GM12878 (cell line): ENCODE measurements around the gene GAREM1. TPM values are rescaled to one million over a fixed set of nuclear protein-coding genes. Genes with fewer than 3 reads are reported as not detected.

ENCODE experiments used
- ATAC-seq: fragments of 200-7000 bp; cut with Tn5 transposase; 3 replicates; pipeline ENCODE4 v1.9.1; 2020; ENCODE audit warnings: mild to moderate bottlenecking, moderate library complexity
- BruUV-seq: library from RNA; stranded (reverse); fragments of 400-500 nt; replicated peaks from 2 replicates; lab custom pipeline; 2021; lab: Mats Ljungman, UMichigan
- CTCF ChIA-PET: fragments of 300-600 bp; sonication (Branson Sonifier 250); formaldehyde crosslinking; extraction: SDS; loops from one replicate; lab custom pipeline; 2021; ENCODE audit warnings: inconsistent platforms; lab: Yijun Ruan, JAX
- POLR2A ChIA-PET: fragments of 350-600 bp; formaldehyde crosslinking; extraction: SDS; loops from one replicate; lab custom pipeline; 2021; ENCODE audit warnings: inconsistent platforms; lab: Charles Lee
- RAD21 ChIA-PET: fragments of 300-600 bp; sonication (Branson Sonifier 250); formaldehyde crosslinking; loops from one replicate; lab custom pipeline; 2023; ENCODE audit warnings: antibody characterized with exemption; ENCODE audit not compliant: unreplicated experiment; lab: Charles Lee
- SMC1A ChIA-PET: fragments of 300-600 bp; sonication (Branson Sonifier 250); formaldehyde crosslinking; loops from one replicate; lab custom pipeline; 2023; ENCODE audit not compliant: unreplicated experiment, uncharacterized antibody; lab: Charles Lee
- DNase-seq: peaks from one replicate; pipeline ENCODE4 v3.0.0-alpha.2; 2011; ENCODE audit warnings: low read depth, low spot score
- FAIRE-seq: peaks from 3 replicates; lab custom pipeline; 2011; peaks lifted over from hg19 to GRCh38; lab: Jason Lieb, UNC
- H2AFZ ChIP-seq: 2 replicates; pipeline ENCODE4 v1.6.0; 2011; ENCODE audit warnings: low read depth, low read length, control low read depth; ENCODE audit not compliant: control insufficient read depth
- H3K27ac ChIP-seq: 2 replicates; pipeline ENCODE4 v1.5.1; 2011; ENCODE audit warnings: control low read depth; ENCODE audit not compliant: control insufficient read depth, insufficient read depth
- H3K27me3 ChIP-seq, 2 experiments: replicated peaks in 1 of 2; 2 replicates each; pipeline versions ENCODE4 v1.6.0 to v1.6.1; 2011; ENCODE audit warnings: low read length in 1 of 2; ENCODE audit not compliant: control insufficient read depth in 2 of 2, insufficient read depth in 2 of 2
- H3K36me3 ChIP-seq, 2 experiments: 2 replicates each; pipeline ENCODE4 v1.5.1; 2011; ENCODE audit warnings: low read length in 1 of 2; ENCODE audit not compliant: control insufficient read depth in 2 of 2, insufficient read depth in 2 of 2
- H3K4me1 ChIP-seq: 2 replicates; pipeline ENCODE4 v1.6.1; 2011; ENCODE audit warnings: mild to moderate bottlenecking, low read length, moderate library complexity, mixed read lengths; ENCODE audit not compliant: control insufficient read depth, insufficient read depth
- H3K4me2 ChIP-seq: 2 replicates; pipeline ENCODE4 v1.6.0; 2011; ENCODE audit warnings: control low read depth; ENCODE audit not compliant: control insufficient read depth, insufficient read depth
- H3K4me3 ChIP-seq: fragments of 200-600 bp; sonication (generic); 2 replicates; pipeline ENCODE4 v1.5.1; 2016
- H3K79me2 ChIP-seq: 2 replicates; pipeline ENCODE4 v1.6.0; 2011; ENCODE audit warnings: low read length; ENCODE audit not compliant: control insufficient read depth, insufficient read depth
- H3K9ac ChIP-seq: 2 replicates; pipeline ENCODE4 v1.8.0; 2011; ENCODE audit warnings: low read length, control low read depth, mixed read lengths; ENCODE audit not compliant: control insufficient read depth, insufficient read depth
- H3K9me3 ChIP-seq: replicated peaks from 3 replicates; pipeline ENCODE4 v1.5.1; 2011; ENCODE audit warnings: mild to moderate bottlenecking, low read length; ENCODE audit not compliant: control insufficient read depth, insufficient read depth
- H4K20me1 ChIP-seq: 2 replicates; pipeline ENCODE4 v1.6.0; 2011; ENCODE audit not compliant: control insufficient read depth, insufficient read depth
- CBX3 ChIP-seq: fragments of 200-600 bp; sonication (generic); IDR thresholded peaks from 2 replicates; pipeline ENCODE4 v1.6.1; 2016; ENCODE audit warnings: low read depth, borderline replicate concordance
- HDAC6 ChIP-seq: fragments of 200-600 bp; sonication (generic); IDR thresholded peaks from one replicate; pipeline ENCODE4 v1.8.0; 2017; ENCODE audit warnings: antibody characterized with exemption; ENCODE audit not compliant: unreplicated experiment
- KLF5 ChIP-seq: fragments of 450-650 bp; IDR thresholded peaks from 2 replicates; pipeline ENCODE4 v1.6.1; 2014; ENCODE audit warnings: mild to moderate bottlenecking; ENCODE audit not compliant: partially characterized antibody
- NR2F1 ChIP-seq: fragments of 450-650 bp; conservative IDR thresholded peaks from 2 replicates; pipeline ENCODE4 v1.6.1; 2017; ENCODE audit warnings: mild to moderate bottlenecking
- RBBP5 ChIP-seq: fragments of 200-600 bp; sonication (generic); conservative IDR thresholded peaks from 2 replicates; pipeline ENCODE4 v1.6.1; 2016
- SREBF2 ChIP-seq: IDR thresholded peaks from 2 replicates; pipeline ENCODE4 v1.6.1; 2012; ENCODE audit warnings: mild to moderate bottlenecking, low read length
- SRF ChIP-seq, 2 experiments: IDR thresholded peaks; 2 replicates each; pipeline ENCODE4 v1.6.1; 2011; ENCODE audit warnings: low read depth in 2 of 2, low read length in 2 of 2, mild to moderate bottlenecking in 1 of 2, moderate library complexity in 1 of 2
- ZBED1 ChIP-seq: IDR thresholded peaks from 2 replicates; pipeline ENCODE4 v1.6.1; 2016; ENCODE audit warnings: borderline replicate concordance
- ZSCAN29 ChIP-seq: fragments of 450-650 bp; IDR thresholded peaks from 2 replicates; pipeline ENCODE4 v1.6.1; 2017; ENCODE audit warnings: mild to moderate bottlenecking, moderate library complexity
- WGBS: methylation state at CpG from one replicate; pipeline ENCODE4 v1.1.6; 2016; ENCODE audit warnings: low lambda C conversion rate; ENCODE audit not compliant: insufficient replicate concordance, insufficient coverage; ENCODE audit errors: missing lambda C conversion rate; 5-methylcytosine and 5-hydroxymethylcytosine counted together
- in situ Hi-C: fragments of 300-500 bp; cut with MboI; formaldehyde crosslinking; loops from 9 replicates; pipeline ENCODE4 v1.14.3; 2018; ENCODE audit warnings: mixed read lengths
- intact Hi-C: fragments of 100-400 bp; cut with micrococcal nuclease; formaldehyde crosslinking; loops from one replicate; pipeline ENCODE4 v1.14.2; 2022; ENCODE audit not compliant: unreplicated experiment
- polyA plus RNA-seq, 11 experiments: library from polyadenylated mRNA; depleted of rRNA in 4 of 11; unstranded in 6 of 11; stranded (reverse) in 5 of 11; fragments of >200 nt; fragmentation: Nextera tagmentation in 4 of 11; fragmentation: Illumina TruSeq in 1 of 11; extraction: Ambion mirVana in 4 of 11; extraction: Trizol in 1 of 11; gene quantifications; 1 replicate in 1 of 11; 2 replicates in 10 of 11; pipeline versions ENCODE4 v1.2.1 to v1.2.3, GENCODE V29; 2011 to 2016; ENCODE audit warnings: inconsistent platforms in 2 of 11, missing spikeins in 2 of 11, low read depth in 1 of 11
- total RNA-seq, 4 experiments: library from RNA; depleted of rRNA in 3 of 4; stranded (reverse); fragments of >200 nt in 3 of 4; fragmentation: Illumina TruSeq in 1 of 4; extraction: Trizol in 1 of 4; gene quantifications; 2 replicates each; pipeline versions ENCODE4 v1.2.1 to v1.2.3, GENCODE V29; 2013 to 2021
- TF ChIP-seq, protein P1 (sequence below): fragments of 150-350 bp; IDR thresholded peaks from 2 replicates; pipeline ENCODE4 v1.6.1; 2016; ENCODE audit warnings: low read depth, low read length
- TF ChIP-seq, protein P2 (sequence below): fragments of 450-650 bp; IDR thresholded peaks from 2 replicates; pipeline ENCODE4 v1.6.1; 2018; ENCODE audit warnings: mild to moderate bottlenecking, low read depth, moderate library complexity; ENCODE audit not compliant: partially characterized antibody

Gene GAREM1
- total and polyA plus RNA-seq, 10 of the 15 experiments (the other 5 are each of a cell fraction or from before 2014, with no cell fraction given): 0.05 to 0.29 (median 0.05) TPM; not detected in 7

DNA sequence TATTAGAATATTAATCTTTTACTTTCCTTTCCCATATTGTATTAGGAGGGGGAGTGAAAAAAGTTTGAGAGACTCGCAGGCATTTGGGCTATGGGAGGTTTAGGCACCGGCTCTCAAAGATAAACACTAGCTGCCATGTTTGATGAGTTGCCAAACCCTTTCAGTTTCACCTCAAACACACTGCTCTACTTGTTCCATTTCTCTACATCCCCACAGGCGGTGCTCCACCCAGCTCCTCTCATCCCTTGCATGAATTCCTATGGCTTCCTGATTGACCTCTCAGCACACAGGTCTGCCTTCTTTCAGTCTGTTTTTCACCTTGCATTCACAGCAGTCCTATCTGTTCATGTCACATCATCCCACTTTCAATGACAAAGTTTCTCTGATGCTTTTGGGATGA, 215.1 kb downstream of the GAREM1 start (continued):
- TF ChIP-seq, protein P1, sequence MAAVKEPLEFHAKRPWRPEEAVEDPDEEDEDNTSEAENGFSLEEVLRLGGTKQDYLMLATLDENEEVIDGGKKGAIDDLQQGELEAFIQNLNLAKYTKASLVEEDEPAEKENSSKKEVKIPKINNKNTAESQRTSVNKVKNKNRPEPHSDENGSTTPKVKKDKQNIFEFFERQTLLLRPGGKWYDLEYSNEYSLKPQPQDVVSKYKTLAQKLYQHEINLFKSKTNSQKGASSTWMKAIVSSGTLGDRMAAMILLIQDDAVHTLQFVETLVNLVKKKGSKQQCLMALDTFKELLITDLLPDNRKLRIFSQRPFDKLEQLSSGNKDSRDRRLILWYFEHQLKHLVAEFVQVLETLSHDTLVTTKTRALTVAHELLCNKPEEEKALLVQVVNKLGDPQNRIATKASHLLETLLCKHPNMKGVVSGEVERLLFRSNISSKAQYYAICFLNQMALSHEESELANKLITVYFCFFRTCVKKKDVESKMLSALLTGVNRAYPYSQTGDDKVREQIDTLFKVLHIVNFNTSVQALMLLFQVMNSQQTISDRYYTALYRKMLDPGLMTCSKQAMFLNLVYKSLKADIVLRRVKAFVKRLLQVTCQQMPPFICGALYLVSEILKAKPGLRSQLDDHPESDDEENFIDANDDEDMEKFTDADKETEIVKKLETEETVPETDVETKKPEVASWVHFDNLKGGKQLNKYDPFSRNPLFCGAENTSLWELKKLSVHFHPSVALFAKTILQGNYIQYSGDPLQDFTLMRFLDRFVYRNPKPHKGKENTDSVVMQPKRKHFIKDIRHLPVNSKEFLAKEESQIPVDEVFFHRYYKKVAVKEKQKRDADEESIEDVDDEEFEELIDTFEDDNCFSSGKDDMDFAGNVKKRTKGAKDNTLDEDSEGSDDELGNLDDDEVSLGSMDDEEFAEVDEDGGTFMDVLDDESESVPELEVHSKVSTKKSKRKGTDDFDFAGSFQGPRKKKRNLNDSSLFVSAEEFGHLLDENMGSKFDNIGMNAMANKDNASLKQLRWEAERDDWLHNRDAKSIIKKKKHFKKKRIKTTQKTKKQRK: no peak
- no peak for TF ChIP-seq KLF5

DNA sequence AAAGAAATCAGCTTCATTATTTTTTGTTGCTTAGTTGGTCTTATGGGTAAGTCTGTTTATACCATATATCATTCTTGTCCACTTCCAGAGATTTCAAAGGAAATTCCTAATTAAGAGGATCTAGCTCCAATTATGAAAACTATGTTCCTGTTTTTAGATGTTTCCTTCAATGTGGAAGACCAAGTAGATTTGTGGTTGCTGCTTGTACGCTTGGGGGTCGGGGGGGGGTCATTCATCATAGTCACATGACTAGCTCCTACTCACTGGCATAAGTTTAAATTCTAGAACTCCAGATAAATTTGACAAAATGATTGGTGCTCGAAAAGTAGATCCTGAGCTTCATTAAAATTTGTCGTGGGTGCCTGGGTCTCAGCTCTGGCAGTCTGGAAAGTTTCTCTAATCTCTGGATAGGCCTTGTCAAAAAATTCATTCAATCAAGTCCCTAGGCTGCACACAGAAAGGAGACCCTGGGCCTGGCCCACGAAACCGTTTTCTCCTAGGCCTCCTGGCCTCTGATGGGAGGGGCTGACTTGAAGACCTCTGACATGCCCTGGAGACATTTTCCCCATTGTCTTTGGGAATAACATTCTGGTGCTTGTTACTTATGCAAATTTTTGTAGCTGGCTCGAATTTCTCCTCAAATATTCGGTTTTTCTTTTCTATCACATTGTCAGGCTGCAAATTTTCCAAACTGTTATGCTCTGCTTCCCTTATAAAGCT, 218.4 kb downstream of the GAREM1 start:
- Histone ChIP-seq H3K27ac (no peak overlapping the region), H2AFZ (no peak overlapping the region), H3K27me3 (no peaks in the 10 kb centered on the region; a peak in 2 of 4 replicates)
- no peak for ATAC-seq
- TF ChIP-seq HDAC6 (no peak), SREBF2 (no peak), ZSCAN29 (no peak), ZBED1 (no peak), SRF (IDR thresholded peaks at IDR 0.05; ENCODE audit: low read depth in 2 of 2, low read length in 2 of 2) (no peak), CBX3 (no peak), RBBP5 (no peak), NR2F1 (no peak)
- TF ChIP-seq, protein P2, sequence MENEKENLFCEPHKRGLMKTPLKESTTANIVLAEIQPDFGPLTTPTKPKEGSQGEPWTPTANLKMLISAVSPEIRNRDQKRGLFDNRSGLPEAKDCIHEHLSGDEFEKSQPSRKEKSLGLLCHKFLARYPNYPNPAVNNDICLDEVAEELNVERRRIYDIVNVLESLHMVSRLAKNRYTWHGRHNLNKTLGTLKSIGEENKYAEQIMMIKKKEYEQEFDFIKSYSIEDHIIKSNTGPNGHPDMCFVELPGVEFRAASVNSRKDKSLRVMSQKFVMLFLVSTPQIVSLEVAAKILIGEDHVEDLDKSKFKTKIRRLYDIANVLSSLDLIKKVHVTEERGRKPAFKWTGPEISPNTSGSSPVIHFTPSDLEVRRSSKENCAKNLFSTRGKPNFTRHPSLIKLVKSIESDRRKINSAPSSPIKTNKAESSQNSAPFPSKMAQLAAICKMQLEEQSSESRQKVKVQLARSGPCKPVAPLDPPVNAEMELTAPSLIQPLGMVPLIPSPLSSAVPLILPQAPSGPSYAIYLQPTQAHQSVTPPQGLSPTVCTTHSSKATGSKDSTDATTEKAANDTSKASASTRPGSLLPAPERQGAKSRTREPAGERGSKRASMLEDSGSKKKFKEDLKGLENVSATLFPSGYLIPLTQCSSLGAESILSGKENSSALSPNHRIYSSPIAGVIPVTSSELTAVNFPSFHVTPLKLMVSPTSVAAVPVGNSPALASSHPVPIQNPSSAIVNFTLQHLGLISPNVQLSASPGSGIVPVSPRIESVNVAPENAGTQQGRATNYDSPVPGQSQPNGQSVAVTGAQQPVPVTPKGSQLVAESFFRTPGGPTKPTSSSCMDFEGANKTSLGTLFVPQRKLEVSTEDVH: no peak
- TF ChIP-seq, all 136 proteins: peak for 0
- FAIRE-seq: no peak
- no peaks in the 10 kb centered on the region for H3K79me2 ChIP-seq
- no peaks in the 10 kb centered on the region for H3K36me3 ChIP-seq
- no peak for DNase-seq
- SMC1A ChIA-PET: no interaction called here
- in situ Hi-C loops: no loop called here
- no peaks in the 10 kb centered on the region for H3K9me3 ChIP-seq
- WGBS: 5% methylated on average over 8 of the region's 8 CpGs
- RAD21 ChIA-PET: no interaction called here
- no TSS peak for BruUV-seq
- no peak overlapping the region for H3K9ac ChIP-seq
- CTCF ChIA-PET: interaction anchor here (0.6 to 1.0 kb wide), 3 partner anchors 14 to 1558 kb away, joined by 3 to 4 read pairs (median 3); no protein-coding TSS in a partner anchor
- no peak overlapping the region for H3K4me2 ChIP-seq
- intact Hi-C loops: no loop called here
- no peak overlapping the region for H3K4me3 ChIP-seq
- no peaks in the 10 kb centered on the region for H4K20me1 ChIP-seq
- H3K4me1 ChIP-seq: no peaks in the 10 kb centered on the region
- POLR2A ChIA-PET: no interaction called here
